Liver (tissue), 9 donors: ENCODE data around the gene BCAP31. TPM values are rescaled to one million over a fixed set of nuclear protein-coding genes. Genes with fewer than 3 reads are reported as not detected.

ENCODE experiments used
- DNase-seq: peaks from one replicate; pipeline ENCODE4 v3.0.0-alpha.2; 2017; ENCODE audit warnings: low spot score
- H3K27ac ChIP-seq, 2 donors: one replicate each; pipeline ENCODE4 v1.7.0; 2013; ENCODE audit warnings: inconsistent platforms in 2 of 2, low read length in 2 of 2, control low read depth in 1 of 2, low read depth in 1 of 2, mild to moderate bottlenecking in 1 of 2
- H3K27me3 ChIP-seq, 4 donors: one replicate each; pipeline versions ENCODE4 v1.6.1 to v1.7.0; 2013; ENCODE audit warnings: low read length in 3 of 4, inconsistent platforms in 1 of 4, mild to moderate bottlenecking in 1 of 4, moderate library complexity in 1 of 4; ENCODE audit not compliant: control insufficient read depth in 4 of 4, insufficient read depth in 4 of 4
- H3K36me3 ChIP-seq, 4 donors: one replicate each; pipeline versions ENCODE4 v1.6.1 to v1.7.0; 2013; ENCODE audit warnings: low read length in 3 of 4, mild to moderate bottlenecking in 3 of 4, low read depth in 1 of 4, moderate library complexity in 1 of 4; ENCODE audit not compliant: control insufficient read depth in 4 of 4, insufficient read depth in 3 of 4
- H3K4me1 ChIP-seq, 4 donors: one replicate each; pipeline versions ENCODE4 v1.6.1 to v1.7.0; 2013; ENCODE audit warnings: low read length in 3 of 4, mild to moderate bottlenecking in 3 of 4, moderate library complexity in 1 of 4; ENCODE audit not compliant: control insufficient read depth in 4 of 4, insufficient read depth in 4 of 4
- H3K4me3 ChIP-seq, 3 donors: one replicate each; pipeline versions ENCODE4 v1.6.1 to v1.7.0; 2013; ENCODE audit warnings: low read length in 3 of 3, control low read depth in 1 of 3, low read depth in 1 of 3, mild to moderate bottlenecking in 1 of 3
- H3K9ac ChIP-seq, 2 donors: one replicate each; pipeline ENCODE4 v1.7.0; 2013; ENCODE audit warnings: low read length in 2 of 2, mild to moderate bottlenecking in 2 of 2, moderate library complexity in 2 of 2, control low read depth in 1 of 2, low read depth in 1 of 2
- H3K9me3 ChIP-seq, 4 donors: one replicate each; pipeline versions ENCODE4 v1.6.1 to v1.7.0; 2013; ENCODE audit warnings: low read length in 3 of 4; ENCODE audit not compliant: control insufficient read depth in 4 of 4
- EGR1 ChIP-seq, 2 donors: IDR thresholded peaks; 2 replicates each; pipeline ENCODE4 v1.6.1; 2016 to 2018; ENCODE audit warnings: antibody characterized with exemption in 2 of 2, low read depth in 2 of 2
- FOXA1 ChIP-seq: IDR thresholded peaks from 2 replicates; pipeline ENCODE4 v1.6.1; 2016; ENCODE audit warnings: antibody characterized with exemption
- FOXA2 ChIP-seq: IDR thresholded peaks from 2 replicates; pipeline ENCODE4 v1.6.1; 2016; ENCODE audit warnings: antibody characterized with exemption
- GABPA ChIP-seq, 2 donors: IDR thresholded peaks in 1 of 2; conservative IDR thresholded peaks in 1 of 2; 2 replicates each; pipeline ENCODE4 v1.6.1; 2016; ENCODE audit warnings: antibody characterized with exemption in 2 of 2, mild to moderate bottlenecking in 1 of 2, moderate library complexity in 1 of 2
- HNF4A ChIP-seq, 2 donors: conservative IDR thresholded peaks; 2 replicates each; pipeline ENCODE4 v1.6.1; 2016; ENCODE audit warnings: antibody characterized with exemption in 2 of 2, mild to moderate bottlenecking in 2 of 2
- HNF4G ChIP-seq: IDR thresholded peaks from 2 replicates; pipeline ENCODE4 v1.6.1; 2016; ENCODE audit warnings: antibody characterized with exemption
- JUND ChIP-seq, 2 donors: IDR thresholded peaks; 2 replicates each; pipeline ENCODE4 v1.6.1; 2016; ENCODE audit warnings: antibody characterized with exemption in 2 of 2
- NR2F2 ChIP-seq: IDR thresholded peaks from 2 replicates; pipeline ENCODE4 v1.6.1; 2016; ENCODE audit warnings: antibody characterized with exemption
- RXRA ChIP-seq, 2 donors: IDR thresholded peaks; 2 replicates each; pipeline ENCODE4 v1.6.1; 2017 to 2018; ENCODE audit warnings: antibody characterized with exemption in 2 of 2, mild to moderate bottlenecking in 1 of 2
- SP1 ChIP-seq: IDR thresholded peaks from 2 replicates; pipeline ENCODE4 v1.6.1; 2018; ENCODE audit warnings: antibody characterized with exemption, mild to moderate bottlenecking
- TAF1 ChIP-seq: conservative IDR thresholded peaks from 2 replicates; pipeline ENCODE4 v1.6.1; 2016; ENCODE audit warnings: antibody characterized with exemption, mild to moderate bottlenecking
- YY1 ChIP-seq: IDR thresholded peaks from 2 replicates; pipeline ENCODE4 v1.6.1; 2016; ENCODE audit warnings: antibody characterized with exemption, mild to moderate bottlenecking
- WGBS: extraction: QIAGEN DNeasy Blood & Tissue Kit; methylation state at CpG from one replicate; pipeline ENCODE4 v1.1.7; 2013; 5-methylcytosine and 5-hydroxymethylcytosine counted together
- polyA plus RNA-seq, 2 donors: library from polyadenylated mRNA; stranded (reverse) in 1 of 2; unstranded in 1 of 2; fragments of 200-250 nt in 1 of 2; fragments of >200 nt in 1 of 2; fragmentation: Nextera tagmentation in 1 of 2; extraction: Ambion mirVana in 1 of 2; gene quantifications; one replicate each; pipeline versions ENCODE4 v1.2.1 to v1.2.3, GENCODE V29; 2013 to 2015
- total RNA-seq, 2 donors: library from RNA; depleted of rRNA; stranded (reverse); fragments of >200 nt; gene quantifications; one replicate each; pipeline ENCODE4 v1.2.3, GENCODE V29; 2014
- TF ChIP-seq, protein P1 (sequence below): fragments of 150-350 bp; IDR thresholded peaks from 2 replicates; pipeline ENCODE4 v1.5.1; 2017; ENCODE audit warnings: improper control_type of control experiment, low read depth, low read length; ENCODE audit not compliant: missing input control
- TF ChIP-seq, protein P2 (sequence below): IDR thresholded peaks from 2 replicates; pipeline ENCODE4 v1.6.1; 2016; ENCODE audit warnings: antibody characterized with exemption, mild to moderate bottlenecking
- TF ChIP-seq, protein P3 (sequence below): IDR thresholded peaks from 2 replicates; pipeline ENCODE4 v1.6.1; 2016; ENCODE audit warnings: antibody characterized with exemption
- TF ChIP-seq, protein P4 (sequence below): IDR thresholded peaks from 2 replicates; pipeline ENCODE4 v1.6.1; 2016; ENCODE audit warnings: antibody characterized with exemption
- TF ChIP-seq, protein P5 (sequence below): IDR thresholded peaks from 2 replicates; pipeline ENCODE4 v1.6.1; 2016; ENCODE audit warnings: antibody characterized with exemption
- donor health status: healthy.
- donor health status: healthy.
- donor health status: healthy.
- donor health status: healthy.
- donor health status: healthy.

Gene BCAP31
- total and polyA plus RNA-seq, 4 donors = 64.6 to 158 (median 119) TPM

DNA sequence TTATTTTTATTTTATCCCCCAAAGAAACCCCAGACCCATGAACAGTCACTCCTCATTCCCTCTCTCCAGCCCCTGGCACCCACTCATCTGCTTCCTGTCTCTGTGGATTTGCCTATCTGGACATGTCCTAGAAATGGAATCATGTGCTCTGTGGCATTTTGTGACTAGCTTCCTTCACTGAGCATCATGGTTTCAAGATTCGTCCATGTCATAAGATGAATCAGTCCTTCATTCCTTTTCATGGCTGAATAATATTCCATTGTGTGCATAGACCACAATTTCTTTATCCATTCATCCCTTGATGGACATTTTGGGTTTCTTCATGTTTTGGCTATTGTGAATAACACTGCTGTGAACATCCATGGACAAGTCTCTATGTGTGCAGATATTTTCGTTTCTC lies 10.7 kb upstream of the BCAP31 start:
- WGBS = 94% methylated on average over 2 of the region's 2 CpGs
- no peak for DNase-seq
- H3K9ac ChIP-seq = no peak overlapping the region

More for the DNA sequence above, 10.7 kb upstream of the BCAP31 start:
- no peak for TF ChIP-seq NR2F2
- TF ChIP-seq, protein P1, sequence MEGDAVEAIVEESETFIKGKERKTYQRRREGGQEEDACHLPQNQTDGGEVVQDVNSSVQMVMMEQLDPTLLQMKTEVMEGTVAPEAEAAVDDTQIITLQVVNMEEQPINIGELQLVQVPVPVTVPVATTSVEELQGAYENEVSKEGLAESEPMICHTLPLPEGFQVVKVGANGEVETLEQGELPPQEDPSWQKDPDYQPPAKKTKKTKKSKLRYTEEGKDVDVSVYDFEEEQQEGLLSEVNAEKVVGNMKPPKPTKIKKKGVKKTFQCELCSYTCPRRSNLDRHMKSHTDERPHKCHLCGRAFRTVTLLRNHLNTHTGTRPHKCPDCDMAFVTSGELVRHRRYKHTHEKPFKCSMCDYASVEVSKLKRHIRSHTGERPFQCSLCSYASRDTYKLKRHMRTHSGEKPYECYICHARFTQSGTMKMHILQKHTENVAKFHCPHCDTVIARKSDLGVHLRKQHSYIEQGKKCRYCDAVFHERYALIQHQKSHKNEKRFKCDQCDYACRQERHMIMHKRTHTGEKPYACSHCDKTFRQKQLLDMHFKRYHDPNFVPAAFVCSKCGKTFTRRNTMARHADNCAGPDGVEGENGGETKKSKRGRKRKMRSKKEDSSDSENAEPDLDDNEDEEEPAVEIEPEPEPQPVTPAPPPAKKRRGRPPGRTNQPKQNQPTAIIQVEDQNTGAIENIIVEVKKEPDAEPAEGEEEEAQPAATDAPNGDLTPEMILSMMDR = no peak
- TF ChIP-seq, protein P2, sequence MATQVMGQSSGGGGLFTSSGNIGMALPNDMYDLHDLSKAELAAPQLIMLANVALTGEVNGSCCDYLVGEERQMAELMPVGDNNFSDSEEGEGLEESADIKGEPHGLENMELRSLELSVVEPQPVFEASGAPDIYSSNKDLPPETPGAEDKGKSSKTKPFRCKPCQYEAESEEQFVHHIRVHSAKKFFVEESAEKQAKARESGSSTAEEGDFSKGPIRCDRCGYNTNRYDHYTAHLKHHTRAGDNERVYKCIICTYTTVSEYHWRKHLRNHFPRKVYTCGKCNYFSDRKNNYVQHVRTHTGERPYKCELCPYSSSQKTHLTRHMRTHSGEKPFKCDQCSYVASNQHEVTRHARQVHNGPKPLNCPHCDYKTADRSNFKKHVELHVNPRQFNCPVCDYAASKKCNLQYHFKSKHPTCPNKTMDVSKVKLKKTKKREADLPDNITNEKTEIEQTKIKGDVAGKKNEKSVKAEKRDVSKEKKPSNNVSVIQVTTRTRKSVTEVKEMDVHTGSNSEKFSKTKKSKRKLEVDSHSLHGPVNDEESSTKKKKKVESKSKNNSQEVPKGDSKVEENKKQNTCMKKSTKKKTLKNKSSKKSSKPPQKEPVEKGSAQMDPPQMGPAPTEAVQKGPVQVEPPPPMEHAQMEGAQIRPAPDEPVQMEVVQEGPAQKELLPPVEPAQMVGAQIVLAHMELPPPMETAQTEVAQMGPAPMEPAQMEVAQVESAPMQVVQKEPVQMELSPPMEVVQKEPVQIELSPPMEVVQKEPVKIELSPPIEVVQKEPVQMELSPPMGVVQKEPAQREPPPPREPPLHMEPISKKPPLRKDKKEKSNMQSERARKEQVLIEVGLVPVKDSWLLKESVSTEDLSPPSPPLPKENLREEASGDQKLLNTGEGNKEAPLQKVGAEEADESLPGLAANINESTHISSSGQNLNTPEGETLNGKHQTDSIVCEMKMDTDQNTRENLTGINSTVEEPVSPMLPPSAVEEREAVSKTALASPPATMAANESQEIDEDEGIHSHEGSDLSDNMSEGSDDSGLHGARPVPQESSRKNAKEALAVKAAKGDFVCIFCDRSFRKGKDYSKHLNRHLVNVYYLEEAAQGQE = no peak
- no peak for TF ChIP-seq HNF4G
- TF ChIP-seq, protein P3, sequence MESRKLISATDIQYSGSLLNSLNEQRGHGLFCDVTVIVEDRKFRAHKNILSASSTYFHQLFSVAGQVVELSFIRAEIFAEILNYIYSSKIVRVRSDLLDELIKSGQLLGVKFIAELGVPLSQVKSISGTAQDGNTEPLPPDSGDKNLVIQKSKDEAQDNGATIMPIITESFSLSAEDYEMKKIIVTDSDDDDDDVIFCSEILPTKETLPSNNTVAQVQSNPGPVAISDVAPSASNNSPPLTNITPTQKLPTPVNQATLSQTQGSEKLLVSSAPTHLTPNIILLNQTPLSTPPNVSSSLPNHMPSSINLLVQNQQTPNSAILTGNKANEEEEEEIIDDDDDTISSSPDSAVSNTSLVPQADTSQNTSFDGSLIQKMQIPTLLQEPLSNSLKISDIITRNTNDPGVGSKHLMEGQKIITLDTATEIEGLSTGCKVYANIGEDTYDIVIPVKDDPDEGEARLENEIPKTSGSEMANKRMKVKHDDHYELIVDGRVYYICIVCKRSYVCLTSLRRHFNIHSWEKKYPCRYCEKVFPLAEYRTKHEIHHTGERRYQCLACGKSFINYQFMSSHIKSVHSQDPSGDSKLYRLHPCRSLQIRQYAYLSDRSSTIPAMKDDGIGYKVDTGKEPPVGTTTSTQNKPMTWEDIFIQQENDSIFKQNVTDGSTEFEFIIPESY = no peak
- TF ChIP-seq, protein P4, sequence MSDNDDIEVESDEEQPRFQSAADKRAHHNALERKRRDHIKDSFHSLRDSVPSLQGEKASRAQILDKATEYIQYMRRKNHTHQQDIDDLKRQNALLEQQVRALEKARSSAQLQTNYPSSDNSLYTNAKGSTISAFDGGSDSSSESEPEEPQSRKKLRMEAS = no peak
- TF ChIP-seq GABPA (IDR thresholded peaks at IDR 0.05 in 1 of 2, conservative IDR thresholded peaks at IDR 0.05 in 1 of 2) = no peak
- TF ChIP-seq HNF4A (conservative IDR thresholded peaks at IDR 0.05) = no peak
- TF ChIP-seq TAF1 = no peak
- TF ChIP-seq EGR1 (IDR thresholded peaks at IDR 0.05; ENCODE audit: low read depth in 2 of 2) = no peak
- TF ChIP-seq FOXA1 = no peak
- TF ChIP-seq, protein P5, sequence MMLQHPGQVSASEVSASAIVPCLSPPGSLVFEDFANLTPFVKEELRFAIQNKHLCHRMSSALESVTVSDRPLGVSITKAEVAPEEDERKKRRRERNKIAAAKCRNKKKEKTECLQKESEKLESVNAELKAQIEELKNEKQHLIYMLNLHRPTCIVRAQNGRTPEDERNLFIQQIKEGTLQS = no peak
- no peak for TF ChIP-seq SP1
- TF ChIP-seq FOXA2 = no peak
- TF ChIP-seq JUND (IDR thresholded peaks at IDR 0.05) = no peak
- no peak for TF ChIP-seq YY1
- no peak for TF ChIP-seq RXRA (IDR thresholded peaks at IDR 0.05)
- H3K9me3 ChIP-seq = no peaks in the 10 kb centered on the region
- peaks cover 0 to 8% (median 0%) of the 10 kb centered on the region in 4 donors for H3K36me3 ChIP-seq
- H3K4me3 ChIP-seq = no peak overlapping the region
- H3K27ac ChIP-seq = no peak overlapping the region
- H3K27me3 ChIP-seq = no peaks in the 10 kb centered on the region
- H3K4me1 ChIP-seq = peaks cover 0 to 8% (median 4%) of the 10 kb centered on the region in 4 donors
